Loucy (cell line): ENCODE data around the gene PXMP4.

Source experiments
- CTCF ChIP-seq: fragments of 200-600 bp; sonication (generic); conservative IDR thresholded peaks from 2 replicates; pipeline ENCODE4 v1.5.1; 2014; ENCODE audit warnings: mild to moderate bottlenecking, antibody characterized with exemption, low read length
- EZH2phosphoT487 ChIP-seq: fragments of 200-600 bp; IDR thresholded peaks from 2 replicates; pipeline ENCODE4 v1.6.1; 2018; ENCODE audit warnings: antibody characterized with exemption, mild to moderate bottlenecking, moderate library complexity, borderline replicate concordance

GRCh38 chr20:33677991-33678702 is 42.0 kb downstream of the PXMP4 start:
- no peak for TF ChIP-seq CTCF
- no peak for TF ChIP-seq EZH2phosphoT487
